ENCODE data around the gene SLC2A4RG. TPM values are rescaled to one million over a fixed set of nuclear protein-coding genes. Genes with fewer than 3 reads are reported as not detected.
A peak's percentile ranks its signal among the peaks of the same experiment; 100 is the strongest.

SLC2A4RG gene
- total RNA-seq (2014; rRNA removed; shearing (Covaris generic)) (63.9 and 64.9 TPM in 2 replicates), polyA plus RNA-seq (2016; fragmentation: Nextera tagmentation; extraction: Ambion mirVana) (21.3 and 22.7 TPM in 2 replicates)

GRCh38 chr20:63739130-63740069 is at the start of gene SLC2A4RG:
SLC2A4RG (plus strand) TSS chr20:63739776; CDS start chr20:63739913, 137 bp downstream.
- DNase-seq, result peak; percentile 94
- Histone ChIP-seq H3K4me3 (peak within 1 kb of the TSS; percentile 68), H3K9me2 (ENCODE audit: insufficient read depth) (no peaks in the 10 kb centered on the region), H3F3A (ENCODE audit: insufficient read depth) (peaks cover 9% of the 10 kb centered on the region; the same call in 1 of the 2 replicates), H3K27ac (peak within 1 kb of the TSS; percentile 61), H3K4me1 (ENCODE audit: insufficient read depth) (peaks cover 7% of the 10 kb centered on the region; the same call in 1 of the 2 replicates), H3K79me2 (ENCODE audit: insufficient read depth) (no peaks in the 10 kb centered on the region), H3K4me2 (ENCODE audit: unreplicated experiment) (peak within 1 kb of the TSS; percentile 70), H3K27me3 (replicated peaks; ENCODE audit: insufficient read depth) (no peaks in the 10 kb centered on the region), H3K9ac (peak within 1 kb of the TSS; percentile 78), H3K9me3 (ENCODE audit: low read depth) (no peaks in the 10 kb centered on the region), H3K36me3 (ENCODE audit: low read depth) (0 out of 2 replicates have a peak, but pooled peaks cover 8% of the 10 kb centered on the region), H2AFZ (peak within 1 kb of the TSS; percentile 36), H4K20me1 (ENCODE audit: insufficient read depth) (no peaks in the 10 kb centered on the region)
- 1 to 4% methylated on average over 46 to 70 of the region's 136 CpGs for WGBS, 2 experiments (ENCODE audit: low coverage in 1 of 2, low lambda C conversion rate in 2 of 2, missing lambda C conversion rate in 2 of 2)
- no peak for TF ChIP-seq EZH2phosphoT487 (IDR thresholded peaks at IDR 0.05; ENCODE audit: insufficient read depth, low read depth)
- no peak for TF ChIP-seq EZH2 (IDR thresholded peaks at IDR 0.05; ENCODE audit: insufficient read depth, poor library complexity, severe bottlenecking)
- in situ Hi-C loops (cut with MboI), result no loop called here

DNA sequence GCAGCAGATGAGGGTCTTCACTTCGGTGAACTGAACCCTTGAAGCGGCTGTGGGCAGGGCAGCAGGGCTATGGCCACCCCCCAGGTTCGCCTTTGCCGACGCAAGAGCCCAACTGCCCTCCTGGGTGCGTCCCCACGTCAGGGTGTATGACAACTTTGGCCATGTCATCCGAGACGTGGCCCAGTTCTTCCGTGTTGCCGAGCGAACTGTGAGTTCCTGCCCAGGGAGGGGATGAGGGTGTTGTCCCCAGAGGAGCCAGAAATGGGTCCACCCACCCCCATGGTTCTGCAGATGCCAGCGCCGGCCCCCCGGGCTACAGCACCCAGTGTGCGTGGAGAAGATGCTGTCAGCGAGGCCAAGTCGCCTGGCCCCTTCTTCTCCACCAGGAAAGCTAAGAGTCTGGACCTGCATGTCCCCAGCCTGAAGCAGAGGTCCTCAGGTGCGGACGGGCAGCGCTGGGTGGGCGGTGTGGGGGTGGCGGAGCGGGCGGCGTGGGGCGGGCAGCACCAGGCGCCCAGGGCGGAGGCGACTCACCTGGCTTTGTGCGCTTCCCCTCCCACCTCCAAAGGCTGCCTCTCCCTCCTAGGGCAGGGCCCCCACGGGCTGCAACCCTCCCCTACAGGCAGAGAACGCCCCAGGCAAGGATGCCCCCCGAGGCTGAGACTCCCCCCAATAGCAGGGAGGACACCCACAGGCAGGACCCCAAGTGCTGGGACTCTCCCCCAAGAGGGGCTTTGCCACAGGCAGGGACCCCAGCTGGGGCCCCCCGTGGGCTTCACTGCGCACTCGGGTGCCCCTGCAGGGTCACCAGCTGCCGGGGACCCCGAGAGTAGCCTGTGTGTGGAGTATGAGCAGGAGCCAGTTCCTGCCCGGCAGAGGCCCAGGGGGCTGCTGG is 49.3 kb upstream of the SLC2A4RG start:
- TF ChIP-seq EZH2 (IDR thresholded peaks at IDR 0.05; ENCODE audit: insufficient read depth, poor library complexity, severe bottlenecking), result no peak
- no peak for TF ChIP-seq EZH2phosphoT487 (IDR thresholded peaks at IDR 0.05; ENCODE audit: insufficient read depth, low read depth)
- no peaks in the 10 kb centered on the region for H3K36me3 ChIP-seq (ENCODE audit: low read depth)

DNA sequence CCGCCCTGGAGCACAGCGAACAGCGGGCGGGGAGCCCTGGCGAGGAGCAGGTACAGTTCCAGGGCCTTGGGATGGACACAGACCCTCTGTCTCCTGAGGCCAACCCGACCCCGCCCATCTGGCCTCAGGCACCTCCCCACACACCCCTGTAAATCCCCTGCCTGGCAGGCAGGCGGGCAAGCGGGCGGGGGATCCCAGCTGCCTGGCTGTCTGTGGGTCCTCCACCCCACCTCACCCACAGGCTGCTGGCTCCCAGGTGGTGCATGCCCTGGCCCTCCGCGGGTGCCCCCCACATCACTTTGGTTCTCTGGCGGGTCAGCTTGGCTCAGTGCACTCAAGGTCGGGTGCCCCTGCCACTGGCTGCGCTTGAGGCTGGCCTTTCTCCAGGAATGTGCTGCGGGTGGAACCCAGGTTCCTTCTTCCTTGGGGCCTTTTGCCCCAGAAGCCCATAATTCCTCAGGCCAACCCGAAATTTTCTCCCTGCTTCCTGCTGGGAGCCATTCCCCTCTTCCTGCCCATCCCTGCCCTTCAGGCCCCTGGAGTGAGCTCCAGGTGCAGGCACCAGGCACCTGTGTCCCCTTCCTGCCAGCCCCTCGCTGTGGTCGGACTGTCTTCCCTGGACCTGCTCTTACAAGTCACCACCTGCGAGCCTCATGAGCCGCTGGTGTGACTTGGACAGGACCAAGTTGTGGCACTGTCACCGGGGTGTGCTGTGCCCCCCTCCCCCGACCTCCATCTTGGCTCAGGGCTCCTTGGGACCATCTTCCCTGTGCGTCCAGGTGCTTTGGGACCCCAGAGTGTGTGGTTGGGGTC is 48.5 kb upstream of the SLC2A4RG start:
- Histone ChIP-seq H4K20me1 (ENCODE audit: insufficient read depth) (no peaks in the 10 kb centered on the region), H2AFZ (no peak overlapping the region), H3K36me3 (ENCODE audit: low read depth) (no peaks in the 10 kb centered on the region), H3F3A (ENCODE audit: insufficient read depth) (peaks cover 10% of the 10 kb centered on the region; the same call in 1 of the 2 replicates), H3K27ac (no peak overlapping the region), H3K4me1 (ENCODE audit: insufficient read depth) (peaks cover 17% of the 10 kb centered on the region), H3K4me2 (ENCODE audit: unreplicated experiment) (no peak overlapping the region), H3K9me3 (ENCODE audit: low read depth) (no peaks in the 10 kb centered on the region), H3K9me2 (ENCODE audit: insufficient read depth) (no peaks in the 10 kb centered on the region), H3K4me3 (no peak overlapping the region), H3K9ac (no peak overlapping the region), H3K79me2 (ENCODE audit: insufficient read depth) (no peaks in the 10 kb centered on the region), H3K27me3 (replicated peaks; ENCODE audit: insufficient read depth) (no peaks in the 10 kb centered on the region)
- in situ Hi-C loops (cut with MboI), result no loop called here
- TF ChIP-seq EZH2 (IDR thresholded peaks at IDR 0.05; ENCODE audit: insufficient read depth, poor library complexity, severe bottlenecking), result no peak
- TF ChIP-seq EZH2phosphoT487 (IDR thresholded peaks at IDR 0.05; ENCODE audit: insufficient read depth, low read depth), result no peak
- 88 to 92% methylated on average over 22 to 24 of the region's 24 CpGs for WGBS, 2 experiments (ENCODE audit: low coverage in 1 of 2, low lambda C conversion rate in 2 of 2, missing lambda C conversion rate in 2 of 2)
- DNase-seq, result no peak

More for the DNA sequence above, 49.3 kb upstream of the SLC2A4RG start:
- in situ Hi-C loops (cut with MboI), result no loop called here
- DNase-seq, result no peak
- Histone ChIP-seq H3K4me2 (ENCODE audit: unreplicated experiment) (no peak overlapping the region), H3K9me2 (ENCODE audit: insufficient read depth) (no peaks in the 10 kb centered on the region), H3K4me1 (ENCODE audit: insufficient read depth) (peaks cover 21% of the 10 kb centered on the region), H4K20me1 (ENCODE audit: insufficient read depth) (no peaks in the 10 kb centered on the region), H2AFZ (no peak overlapping the region), H3F3A (ENCODE audit: insufficient read depth) (peaks cover 13% of the 10 kb centered on the region; the same call in 1 of the 2 replicates), H3K9ac (no peak overlapping the region), H3K9me3 (ENCODE audit: low read depth) (no peaks in the 10 kb centered on the region), H3K79me2 (ENCODE audit: insufficient read depth) (no peaks in the 10 kb centered on the region), H3K27me3 (replicated peaks; ENCODE audit: insufficient read depth) (no peaks in the 10 kb centered on the region), H3K27ac (no peak overlapping the region), H3K4me3 (no peak overlapping the region)
- 91 to 93% methylated on average over 26 to 40 of the region's 40 CpGs for WGBS, 2 experiments (ENCODE audit: low coverage in 1 of 2, low lambda C conversion rate in 2 of 2, missing lambda C conversion rate in 2 of 2)

All from GM23248 (cell line).